Activated T-cell treated with anti-CD3 and anti-CD28 coated beads for 4 hours (primary cell): ENCODE data around the gene PVR.
"Not testable (repeated sequence)": the region's sequence is repeated elsewhere in the genome, so short reads cannot be mapped to it uniquely, and the experiment has no call there.

Source experiments
- DNase-seq: peaks from one replicate; pipeline ENCODE4 v3.0.0-alpha.2; 2020

Gene PVR, protein sequence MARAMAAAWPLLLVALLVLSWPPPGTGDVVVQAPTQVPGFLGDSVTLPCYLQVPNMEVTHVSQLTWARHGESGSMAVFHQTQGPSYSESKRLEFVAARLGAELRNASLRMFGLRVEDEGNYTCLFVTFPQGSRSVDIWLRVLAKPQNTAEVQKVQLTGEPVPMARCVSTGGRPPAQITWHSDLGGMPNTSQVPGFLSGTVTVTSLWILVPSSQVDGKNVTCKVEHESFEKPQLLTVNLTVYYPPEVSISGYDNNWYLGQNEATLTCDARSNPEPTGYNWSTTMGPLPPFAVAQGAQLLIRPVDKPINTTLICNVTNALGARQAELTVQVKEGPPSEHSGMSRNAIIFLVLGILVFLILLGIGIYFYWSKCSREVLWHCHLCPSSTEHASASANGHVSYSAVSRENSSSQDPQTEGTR

DNA sequence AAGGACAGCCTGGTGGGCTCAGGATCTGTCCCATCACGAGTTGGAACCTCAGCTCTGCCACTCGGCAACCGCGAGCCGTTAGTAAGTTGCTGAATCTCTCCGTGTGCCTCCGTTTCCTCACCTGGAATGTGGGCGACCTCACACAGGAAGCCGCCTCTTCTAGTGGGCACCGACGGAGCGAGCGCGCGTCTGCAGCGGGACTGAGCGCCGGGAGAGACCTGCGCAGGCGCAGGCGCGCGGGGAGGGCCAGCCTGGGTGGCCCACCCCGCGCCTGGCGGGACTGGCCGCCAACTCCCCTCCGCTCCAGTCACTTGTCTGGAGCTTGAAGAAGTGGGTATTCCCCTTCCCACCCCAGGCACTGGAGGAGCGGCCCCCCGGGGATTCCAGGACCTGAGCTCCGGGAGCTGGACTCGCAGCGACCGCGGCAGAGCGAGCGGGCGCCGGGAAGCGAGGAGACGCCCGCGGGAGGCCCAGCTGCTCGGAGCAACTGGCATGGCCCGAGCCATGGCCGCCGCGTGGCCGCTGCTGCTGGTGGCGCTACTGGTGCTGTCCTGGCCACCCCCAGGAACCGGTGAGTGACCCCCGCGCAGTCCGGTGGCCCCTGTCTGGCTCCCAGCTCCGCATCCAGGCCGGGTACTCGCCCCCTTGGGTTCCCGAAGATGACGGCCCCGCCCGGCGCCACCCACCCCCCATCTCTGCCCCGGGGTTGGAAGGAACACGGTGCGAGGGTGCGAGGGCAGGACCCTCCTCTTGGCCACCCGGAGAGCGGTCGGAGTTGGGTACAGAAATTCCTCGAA, at the start of gene PVR:
PVR (plus strand) TSS at position 306 of the 797 bp plus-strand sequence; CDS start at position 493, 187 bp downstream.
- peak; percentile 19 for DNase-seq

DNA sequence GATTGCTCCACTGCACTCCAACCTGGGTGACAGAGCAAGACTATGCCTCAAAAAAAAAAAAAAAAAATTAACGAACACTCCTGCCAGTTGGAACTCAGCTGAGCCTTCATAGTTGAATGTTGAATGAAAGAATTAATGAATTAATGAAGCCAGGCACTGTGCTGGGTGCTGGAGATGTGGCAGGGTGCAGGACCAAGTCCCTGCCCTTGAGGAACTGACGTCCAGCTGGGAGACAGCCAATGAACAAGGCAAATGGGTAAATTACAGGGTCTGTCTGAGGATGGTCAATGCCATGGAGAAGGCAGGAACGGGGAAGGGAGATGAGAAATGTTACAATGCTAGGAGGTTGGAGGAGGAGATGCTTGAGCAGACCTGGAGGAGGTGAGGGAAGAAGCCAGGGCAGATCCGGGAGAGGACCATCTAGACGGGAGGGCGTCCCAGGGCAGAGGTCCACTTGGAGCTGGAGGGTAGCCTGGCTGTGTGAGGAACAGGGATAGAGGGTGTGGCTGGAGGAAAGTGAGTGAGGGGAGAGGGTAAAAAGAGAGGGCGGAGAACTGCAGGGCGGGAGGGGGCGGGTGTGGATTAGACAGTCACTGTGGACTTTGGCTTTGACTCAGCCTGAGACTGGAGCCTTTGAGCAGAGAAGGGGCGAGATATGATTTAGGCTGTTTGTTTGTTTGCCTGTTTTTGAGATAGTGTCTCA, 47.1 kb upstream of the PVR start:
- no peak for DNase-seq

DNA sequence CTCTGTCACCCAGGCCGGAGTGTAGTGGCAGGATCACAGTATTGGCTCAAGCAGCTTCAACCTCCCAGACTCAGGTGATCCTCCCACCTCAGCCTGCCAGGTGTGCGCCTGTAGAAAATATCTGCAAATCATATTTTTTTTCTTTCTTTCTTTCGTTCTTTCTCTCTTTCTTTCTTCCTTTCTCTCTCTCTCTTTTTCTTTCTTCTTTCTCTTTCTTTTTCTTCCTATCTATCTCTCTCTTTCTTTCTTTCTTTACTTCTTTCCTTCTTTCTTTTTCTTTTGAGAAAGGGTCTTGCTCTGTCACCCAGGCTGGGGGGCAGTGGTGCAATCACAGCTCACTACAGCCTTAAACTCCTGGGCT, 46.6 kb upstream of the PVR start:
- DNase-seq, result no peak

DNA sequence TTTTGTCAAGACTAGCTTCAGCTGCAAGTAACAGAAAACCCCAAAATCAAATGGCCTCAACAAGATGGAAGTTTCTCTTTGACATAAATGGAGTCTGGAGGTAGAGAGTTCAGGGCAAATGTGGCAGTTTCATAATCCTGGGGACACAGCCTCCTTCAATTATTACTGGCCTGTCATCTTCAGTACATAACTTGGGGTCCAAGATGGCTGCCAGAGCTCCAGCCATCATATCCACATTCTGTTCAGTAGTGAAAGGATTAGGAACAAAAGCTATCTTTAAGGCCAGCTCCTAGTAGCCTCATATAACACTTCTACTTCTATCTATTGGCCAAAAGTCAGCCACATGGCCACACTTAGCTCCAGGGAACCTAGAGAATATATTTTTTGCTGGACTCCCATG, 45.4 kb upstream of the PVR start:
- DNase-seq, result no peak

DNA sequence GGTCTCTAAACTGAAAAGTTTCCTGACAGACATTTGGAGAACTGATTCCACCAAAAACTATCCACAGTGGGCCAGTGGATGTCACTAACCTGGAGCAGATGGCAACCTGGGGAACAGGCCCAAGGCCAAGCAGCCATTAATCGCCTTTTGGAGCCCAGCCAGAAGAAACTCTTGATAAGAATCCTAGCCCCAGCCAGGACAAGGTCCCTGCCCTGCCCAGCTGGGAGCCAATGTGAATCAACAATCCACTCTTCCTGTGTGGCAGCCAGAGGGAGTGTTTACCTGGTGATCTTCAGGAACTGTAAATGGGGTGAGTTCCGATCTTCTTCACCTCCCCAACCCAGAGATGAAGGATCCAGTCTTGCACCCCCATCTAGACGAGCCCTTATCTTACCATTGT, 44.8 kb upstream of the PVR start:
- no peak for DNase-seq

DNA sequence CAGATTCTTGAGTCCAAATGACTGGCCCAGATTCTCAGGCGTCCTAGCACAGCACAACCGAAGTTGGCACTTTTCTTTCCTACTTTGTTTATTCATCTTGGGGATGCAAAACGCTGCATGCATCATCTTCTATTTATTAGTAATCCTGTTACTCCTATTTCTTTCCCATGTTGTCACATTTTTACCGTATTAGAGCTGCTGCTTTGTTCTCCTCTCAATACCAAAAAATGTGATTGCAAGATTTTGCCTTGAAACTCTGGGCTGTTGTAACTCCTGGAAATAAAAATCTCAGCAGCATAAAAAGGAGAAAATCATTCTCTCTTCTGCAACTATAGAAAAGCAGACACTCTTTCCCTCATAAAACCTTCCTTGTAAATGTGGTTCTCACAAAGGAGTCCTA, 43.2 kb upstream of the PVR start:
- DNase-seq, result no peak

DNA sequence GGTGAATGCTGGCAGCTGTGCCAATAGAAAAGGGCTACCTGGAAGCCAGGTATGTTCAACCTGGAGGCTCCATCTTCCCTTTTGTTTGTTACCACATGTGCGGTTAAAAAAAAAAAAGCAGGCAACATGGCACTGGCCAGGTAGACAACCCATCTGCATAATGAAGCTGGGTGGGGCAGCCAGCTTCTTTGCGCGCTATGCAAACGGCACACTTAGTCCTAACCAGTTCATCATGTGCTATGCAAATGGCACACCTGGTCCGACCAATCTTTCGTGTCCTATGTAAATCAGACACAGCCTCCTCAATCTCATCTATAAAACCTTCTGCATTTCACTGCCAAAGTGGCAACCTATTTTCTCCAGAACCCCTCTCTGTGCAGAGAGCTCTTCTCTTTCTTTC, 41.6 kb upstream of the PVR start:
- DNase-seq, result no peak

DNA sequence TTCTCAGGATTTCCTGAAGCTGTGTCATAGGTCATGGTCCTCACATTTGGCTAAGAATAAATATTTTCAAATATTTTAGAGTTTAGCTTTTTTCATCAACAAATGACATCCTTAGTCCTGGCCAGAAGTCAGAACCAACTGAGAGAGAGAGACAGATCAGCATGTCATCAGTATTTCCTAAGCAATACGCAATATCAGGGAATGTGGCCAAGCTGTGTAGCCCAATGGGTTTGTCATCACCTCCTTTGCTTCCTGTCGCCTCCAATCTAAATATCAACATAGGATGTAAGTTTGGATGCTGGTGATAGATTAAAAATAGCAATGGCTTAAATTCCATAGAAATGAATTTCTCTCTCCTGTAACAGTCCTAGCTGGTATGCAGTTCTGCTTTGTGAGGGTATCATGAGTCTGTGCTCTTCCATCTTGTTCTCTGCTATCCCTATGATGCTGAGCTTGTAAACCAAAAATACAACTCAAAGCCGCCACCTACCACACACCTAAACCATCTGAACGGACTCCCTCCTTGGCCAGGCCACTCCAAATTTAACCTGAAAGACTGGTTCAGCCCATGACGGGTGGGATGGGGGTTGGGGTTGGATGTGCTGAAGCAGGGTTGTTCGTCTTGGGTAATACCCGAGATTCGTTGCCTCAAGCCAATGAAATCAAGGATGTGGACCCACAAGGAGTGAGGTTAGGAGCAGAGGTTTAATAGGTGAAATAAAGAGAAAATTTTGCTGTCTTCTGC, 40.3 kb upstream of the PVR start:
- DNase-seq, result no peak

DNA sequence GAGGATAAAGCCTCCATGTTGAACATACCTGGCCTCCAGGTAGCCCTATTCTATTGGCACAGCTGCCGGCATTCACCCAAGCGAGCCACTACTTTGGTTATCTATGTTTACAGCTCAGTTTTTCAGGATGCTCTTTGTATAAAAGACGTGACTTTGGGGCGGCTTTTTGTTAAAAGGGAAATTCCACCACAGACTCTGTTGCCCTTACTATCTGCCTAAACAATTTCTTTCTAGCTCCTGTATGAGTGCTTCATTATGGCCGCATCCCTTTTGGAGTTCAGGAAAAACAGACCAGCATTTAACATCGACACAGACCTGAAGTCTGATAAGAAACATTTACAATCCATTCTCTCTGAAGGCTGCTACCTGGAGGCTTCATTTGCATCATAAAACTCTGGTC, 39.5 kb upstream of the PVR start:
- DNase-seq, result no peak

DNA sequence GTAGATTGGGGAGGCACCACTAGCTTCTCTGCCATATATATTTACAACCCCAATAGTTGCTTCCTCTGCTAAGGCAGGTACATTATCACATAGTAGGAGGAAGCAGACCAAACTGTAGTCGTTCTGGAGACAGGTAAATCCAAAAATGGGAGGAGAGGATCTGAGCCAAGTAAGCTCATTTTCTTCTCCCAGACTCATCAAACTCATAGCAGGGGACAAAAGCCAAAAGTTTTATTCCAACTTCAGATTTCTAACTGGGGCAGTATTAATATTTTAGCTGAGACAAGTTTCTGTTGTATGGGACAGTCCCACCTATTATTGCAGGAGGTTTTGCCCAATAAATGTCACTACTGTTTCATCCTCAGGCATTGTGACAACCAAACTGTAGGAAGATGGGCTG, 38.2 kb upstream of the PVR start:
- DNase-seq, result no peak

DNA sequence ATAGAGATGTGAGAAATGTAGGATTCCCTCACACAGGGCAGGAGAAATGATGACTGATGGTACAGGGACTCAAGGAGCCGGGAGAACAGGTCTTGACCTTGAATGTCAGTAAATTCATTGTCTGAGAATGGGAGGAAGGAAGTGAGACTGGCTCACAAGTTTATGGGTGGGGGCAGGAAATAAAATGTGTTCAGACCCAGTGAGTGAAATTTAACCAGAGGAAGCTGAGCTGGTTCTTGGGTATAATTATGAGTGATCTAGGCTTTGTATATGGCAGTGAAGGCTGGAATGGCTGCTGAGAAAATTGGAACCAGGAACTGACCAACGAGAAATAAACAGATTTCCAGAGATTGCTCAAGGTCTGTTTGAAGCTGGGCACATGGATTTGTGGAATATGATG, 36.7 kb upstream of the PVR start:
- no peak for DNase-seq

DNA sequence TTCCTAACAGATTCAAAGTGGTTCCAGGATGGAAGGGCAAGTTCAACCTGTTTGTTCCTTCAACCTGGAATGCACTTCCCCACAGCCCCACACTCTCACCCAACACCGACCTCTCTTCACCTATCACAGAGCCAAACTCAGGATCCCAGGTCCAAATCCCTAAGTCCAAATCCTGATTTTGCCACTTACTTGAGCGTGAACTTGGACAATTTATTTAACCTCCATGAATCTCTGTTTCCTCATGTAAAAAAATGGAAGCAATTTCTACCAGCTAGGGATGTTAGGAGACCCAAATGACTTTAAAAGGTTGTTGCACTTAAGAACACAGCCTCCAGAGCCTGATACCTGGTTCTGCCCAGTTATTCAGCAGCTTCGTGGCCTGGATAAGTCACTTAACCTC, 35.8 kb upstream of the PVR start:
- DNase-seq, result no peak

DNA sequence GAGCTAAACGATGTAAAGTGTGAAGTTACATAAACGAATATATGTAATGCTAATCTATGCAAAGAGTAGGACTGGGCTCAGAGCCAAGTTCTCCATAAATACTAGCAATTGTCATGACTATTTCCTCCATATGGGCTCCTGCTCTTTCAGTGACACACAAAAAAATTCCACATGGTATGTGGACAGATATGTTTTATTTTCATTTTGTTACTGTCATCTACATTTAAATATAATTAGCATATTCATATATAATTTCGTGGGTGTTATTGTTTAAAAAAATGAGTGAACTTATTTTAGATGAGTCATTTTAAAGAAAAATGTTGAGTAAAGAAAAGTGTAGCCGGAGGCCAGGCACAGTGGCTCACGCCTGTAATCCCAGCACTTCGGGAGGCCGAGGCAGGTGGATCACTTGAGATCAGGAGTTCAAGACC, 35.3 kb upstream of the PVR start:
- no peak for DNase-seq

DNA sequence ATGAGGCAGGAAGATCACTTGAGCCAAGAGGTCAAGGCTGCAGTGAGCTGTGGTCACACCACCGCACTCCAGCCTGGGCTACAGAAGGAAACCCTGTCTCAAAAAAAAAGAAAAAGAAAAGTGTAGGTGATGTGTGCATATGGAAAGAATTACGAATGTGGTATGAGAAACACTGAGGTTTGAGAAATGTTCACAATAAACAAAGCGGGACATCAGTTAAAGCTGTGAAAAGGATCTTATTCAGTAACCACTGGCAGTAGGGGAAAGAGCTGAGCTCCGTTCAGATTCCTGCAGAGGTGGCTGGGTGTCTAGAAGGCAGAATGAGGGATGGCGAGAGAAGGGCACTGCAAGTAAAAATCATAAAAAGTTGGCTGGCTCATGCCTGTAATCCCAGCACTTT, 34.5 kb upstream of the PVR start:
- no peak for DNase-seq

DNA sequence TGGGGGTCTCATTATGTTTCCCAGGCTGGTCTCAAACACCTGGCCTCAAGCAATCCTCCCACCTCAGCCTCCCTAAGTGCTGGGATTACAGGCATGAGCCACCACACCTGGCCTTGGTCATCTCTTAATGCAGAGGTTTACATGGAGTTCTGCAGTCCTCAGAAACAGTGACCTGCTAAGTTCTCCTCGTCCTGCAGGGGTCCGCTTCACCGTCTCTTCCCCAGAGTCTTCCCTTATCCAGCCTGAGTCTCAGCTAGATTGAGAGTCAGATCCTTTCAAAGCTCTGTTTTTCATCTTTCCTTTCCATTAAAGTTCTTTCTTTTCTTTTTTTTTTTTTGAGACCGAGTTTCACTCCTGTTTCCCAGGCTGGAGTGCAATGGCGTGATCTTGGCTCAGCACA, 33.2 kb upstream of the PVR start:
- DNase-seq, result not testable (repeated sequence)

DNA sequence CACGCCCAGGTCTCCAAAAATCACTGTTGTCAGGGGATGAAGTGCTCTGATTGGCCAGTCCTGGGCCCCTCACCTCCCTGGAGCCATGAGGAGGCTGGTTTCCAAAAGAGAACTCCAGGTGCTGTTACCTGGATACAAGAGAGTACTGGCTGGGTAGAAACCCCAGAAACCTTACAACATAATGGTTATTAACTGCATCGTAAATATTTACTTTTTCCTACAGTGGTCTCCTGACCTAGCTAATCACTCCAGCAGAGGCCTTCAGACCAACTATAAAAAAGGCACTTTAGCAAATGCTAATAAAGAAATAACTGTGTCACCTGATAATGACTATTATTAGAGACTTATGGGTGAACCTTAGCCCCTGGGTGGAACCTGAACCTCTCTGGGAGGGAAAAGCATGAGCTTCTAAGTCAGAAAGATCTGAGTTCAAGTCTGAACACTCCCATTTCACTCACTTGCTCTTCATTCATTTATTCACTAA, 31.9 kb upstream of the PVR start:
- DNase-seq, result no peak

DNA sequence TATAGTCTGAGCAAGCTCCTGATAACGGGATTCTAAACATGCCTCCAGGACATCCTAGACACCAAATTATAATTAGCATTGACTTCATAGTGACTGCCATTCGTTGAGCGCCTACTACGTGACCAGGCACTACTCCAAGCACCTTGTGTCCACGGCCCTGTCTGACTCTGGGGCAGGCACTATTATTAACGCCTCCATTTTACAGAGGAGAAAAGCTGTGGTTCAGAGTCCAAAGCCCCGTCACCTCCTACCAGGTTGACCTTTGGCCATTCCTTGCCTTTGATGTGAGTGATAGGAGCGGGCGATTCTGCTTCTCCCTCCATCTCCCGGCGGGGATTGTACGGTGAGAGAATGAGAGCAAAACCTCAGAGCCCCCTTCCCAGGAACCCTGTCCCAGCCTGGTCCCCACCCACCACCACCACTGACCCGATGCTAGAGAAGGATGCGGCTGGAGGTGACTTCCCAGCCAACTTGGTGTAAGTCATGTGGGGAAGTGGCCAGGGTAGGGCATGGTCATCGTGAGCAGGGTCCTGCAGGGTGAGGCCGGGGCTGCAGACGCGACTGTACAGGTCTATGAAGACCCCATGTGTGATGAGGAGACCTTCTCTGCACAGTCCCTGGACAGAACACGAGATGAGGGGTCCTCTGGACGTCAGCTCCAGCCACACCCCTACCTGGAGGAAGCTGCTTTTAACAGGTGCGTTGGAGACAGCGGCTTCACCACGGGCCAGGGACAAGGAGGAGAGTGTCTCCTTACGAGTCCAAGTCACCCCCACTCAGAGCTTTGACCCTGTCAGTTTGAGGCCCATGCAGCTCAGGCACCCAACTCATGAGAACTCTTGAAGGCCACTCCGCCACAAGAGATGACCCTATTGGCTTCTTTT, 30.2 kb upstream of the PVR start, which contains the start of gene IGSF23:
IGSF23 (plus strand) TSS at position 269 of the 884 bp plus-strand sequence; CDS start at position 352, 83 bp downstream.
- DNase-seq, result no peak

DNA sequence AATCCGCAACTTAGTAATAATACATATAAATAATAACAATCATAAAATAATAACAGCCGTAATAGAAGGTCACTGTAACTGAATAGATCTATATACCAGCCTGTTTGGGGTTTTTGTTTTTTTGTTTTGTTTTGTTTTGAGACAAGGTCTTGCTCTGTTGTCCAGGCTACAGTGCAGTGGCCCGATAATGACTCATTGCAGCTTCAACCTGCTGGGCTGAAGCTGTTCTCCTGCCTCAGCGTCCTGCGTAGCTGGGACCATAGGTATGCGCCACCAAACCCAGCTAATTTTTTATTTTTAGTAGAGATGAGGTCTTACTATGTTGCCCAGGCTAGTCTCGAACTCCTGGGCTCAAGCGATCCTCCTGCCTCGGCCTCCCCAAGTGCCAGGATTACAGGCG, 29.4 kb upstream of the PVR start:
- no peak for DNase-seq

DNA sequence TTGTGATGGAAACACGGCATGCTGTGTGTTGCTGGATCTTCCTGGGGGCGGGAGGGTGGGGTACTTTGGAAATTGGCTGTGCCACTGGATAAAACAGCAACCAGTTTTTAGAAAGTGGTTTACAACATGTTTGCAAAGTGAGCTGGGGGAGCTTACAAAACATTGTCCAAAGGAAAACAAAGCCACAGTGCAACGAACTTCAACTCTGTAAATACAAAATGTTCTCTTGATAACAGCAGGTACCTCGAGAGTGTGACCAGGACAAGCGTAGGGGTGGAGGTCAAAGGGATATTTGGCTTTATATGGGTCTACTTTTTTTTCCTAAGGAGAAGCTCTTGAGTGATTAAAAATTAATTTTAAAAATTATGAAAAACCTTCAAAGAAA, 27.9 kb upstream of the PVR start:
- no peak for DNase-seq

DNA sequence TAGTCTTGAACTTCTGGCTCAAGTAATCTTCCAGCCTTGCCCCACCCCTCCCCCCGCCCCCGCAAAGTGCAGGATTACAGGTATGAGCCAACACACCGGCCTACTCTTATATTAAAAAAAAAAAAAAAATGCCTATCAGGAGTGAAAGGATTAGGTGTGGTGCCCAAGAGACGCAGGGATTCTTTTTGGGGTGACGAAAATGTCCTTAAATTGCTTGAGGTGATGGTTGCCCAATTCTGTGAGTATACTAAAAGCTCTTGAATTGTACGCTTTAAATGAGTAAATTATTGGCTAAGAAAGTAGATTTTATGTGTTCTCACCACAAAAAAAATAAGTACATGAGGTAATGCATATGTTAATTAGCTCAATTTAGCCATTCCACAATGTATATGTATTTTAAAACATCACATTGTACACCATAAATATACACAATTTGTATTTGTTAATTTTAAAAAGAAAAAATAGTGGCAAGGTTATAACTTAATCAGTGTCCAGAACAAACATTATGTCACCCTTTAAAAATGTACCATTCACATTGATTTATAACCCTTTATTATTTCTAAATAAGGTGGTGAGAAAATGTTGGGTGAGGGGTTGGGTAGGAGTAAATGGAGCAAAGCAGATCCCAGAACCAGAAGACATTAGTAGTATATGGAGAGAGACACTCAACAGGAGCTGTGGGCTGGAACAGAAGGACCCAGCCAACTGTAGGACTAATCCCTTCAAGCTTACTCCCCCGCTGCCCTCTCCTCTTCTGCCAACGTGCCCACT, 26.4 kb upstream of the PVR start:
- no peak for DNase-seq
